ENCODE results near the gene CYBA. TPM values are rescaled to one million over a fixed set of nuclear protein-coding genes. Genes with fewer than 3 reads are reported as not detected.

CYBA gene
- polyA plus RNA-seq, 3 donors: 1,168 to 2,376 (median 2,092) TPM

GRCh38 chr16:88642881-88643643, 7.8 kb downstream of the CYBA start:
- peaks cover 37% of the 10 kb centered on the region for H3K4me1 Mint-ChIP-seq
- no peak overlapping the region for H3K4me3 Mint-ChIP-seq
- Histone ChIP-seq H3K27me3 (ENCODE audit: control insufficient read depth in 2 of 2, insufficient read depth in 2 of 2, low read length in 2 of 2) (peaks cover 21 to 31% of the 10 kb centered on the region in 2 donors), H2AFZ (ENCODE audit: insufficient read depth, low read depth, low read length, poor library complexity, severe bottlenecking) (no peak overlapping the region), H3K79me2 (ENCODE audit: insufficient read depth, low read length) (peaks cover 36% of the 10 kb centered on the region), H4K20me1 (ENCODE audit: insufficient read depth, low read length) (peaks cover 94% of the 10 kb centered on the region), H3K4me2 (replicated peaks; ENCODE audit: extremely low read depth, low read length, poor library complexity, severe bottlenecking) (no peak overlapping the region), H3K9me3 (replicated peaks in 1 of 2; ENCODE audit: control insufficient read depth in 1 of 2, insufficient read depth in 1 of 2, low read length in 2 of 2) (peaks cover 0 to 5% of the 10 kb centered on the region in 2 donors), H3K4me1 (ENCODE audit: control insufficient read depth in 1 of 2, insufficient read depth in 2 of 2, low read length in 2 of 2) (peaks cover 21 to 27% of the 10 kb centered on the region in 2 donors), H3K4me3 (replicated peaks in 1 of 3; ENCODE audit: low read depth in 2 of 3, low read length in 3 of 3) (no peak overlapping the region), H3K36me3 (replicated peaks in 1 of 2; ENCODE audit: control insufficient read depth in 1 of 2, insufficient read depth in 2 of 2, low read length in 2 of 2) (peaks cover 42 to 49% of the 10 kb centered on the region in 2 donors), H3K27ac (ENCODE audit: low read depth in 1 of 2, low read length in 2 of 2) (no peak overlapping the region), H3K9ac (ENCODE audit: insufficient read depth, low read length, poor library complexity, severe bottlenecking) (no peak overlapping the region)
- 82% methylated on average over 41 of the region's 58 CpGs for WGBS (ENCODE audit: insufficient coverage)
- no peak for DNase-seq
- peaks cover 27 to 35% (median 28%) of the 10 kb centered on the region in 3 donors for H3K27me3 Mint-ChIP-seq (ENCODE audit: low read depth in 3 of 3)
- peak overlapping the region in 2 of 7 donors; percentile 66 to 81 for H3K27ac Mint-ChIP-seq
- peaks cover 0 to 14% (median 6%) of the 10 kb centered on the region in 7 donors for H3K9me3 Mint-ChIP-seq
- no peak for TF ChIP-seq CTCF (IDR thresholded peaks at IDR 0.05)
- H3K36me3 Mint-ChIP-seq: peaks cover 31 to 47% of the 10 kb centered on the region in 2 donors
- intact Hi-C loops (cut with micrococcal nuclease): no loop called here

- Histone ChIP-seq H3K36me3 (replicated peaks in 1 of 2; ENCODE audit: control insufficient read depth in 1 of 2, insufficient read depth in 2 of 2, low read length in 2 of 2) (peaks cover 24 to 29% of the 10 kb centered on the region in 2 donors), H3K4me2 (replicated peaks; ENCODE audit: extremely low read depth, low read length, poor library complexity, severe bottlenecking) (no peak overlapping the region), H3K9ac (ENCODE audit: insufficient read depth, low read length, poor library complexity, severe bottlenecking) (no peak overlapping the region), H3K9me3 (replicated peaks in 1 of 2; ENCODE audit: control insufficient read depth in 1 of 2, insufficient read depth in 1 of 2, low read length in 2 of 2) (peaks cover 0 to 5% of the 10 kb centered on the region in 2 donors), H3K4me1 (ENCODE audit: control insufficient read depth in 1 of 2, insufficient read depth in 2 of 2, low read length in 2 of 2) (peaks cover 4 to 10% of the 10 kb centered on the region in 2 donors), H3K79me2 (ENCODE audit: insufficient read depth, low read length) (peaks cover 14% of the 10 kb centered on the region), H4K20me1 (ENCODE audit: insufficient read depth, low read length) (peaks cover 76% of the 10 kb centered on the region), H3K27ac (ENCODE audit: low read depth in 1 of 2, low read length in 2 of 2) (peak overlapping the region in 1 of 2 donors; percentile 0), H3K4me3 (replicated peaks in 1 of 3; ENCODE audit: low read depth in 2 of 3, low read length in 3 of 3) (no peak overlapping the region), H3K27me3 (ENCODE audit: control insufficient read depth in 2 of 2, insufficient read depth in 2 of 2, low read length in 2 of 2) (peaks cover 21 to 50% of the 10 kb centered on the region in 2 donors), H2AFZ (ENCODE audit: insufficient read depth, low read depth, low read length, poor library complexity, severe bottlenecking) (no peak overlapping the region)
- intact Hi-C loops (cut with micrococcal nuclease): no loop called here
- Mint-ChIP-seq H3K27ac (peak overlapping the region in 3 of 7 donors; percentile 36 to 78 (median 50)), H3K4me1 (peaks cover 36% of the 10 kb centered on the region), H3K27me3 (ENCODE audit: low read depth in 3 of 3) (peaks cover 46 to 58% (median 49%) of the 10 kb centered on the region in 3 donors), H3K4me3 (peak overlapping the region in 1 of 2 donors; percentile 70), H3K9me3 (peaks cover 0 to 16% (median 8%) of the 10 kb centered on the region in 7 donors), H3K36me3 (peaks cover 26 to 33% of the 10 kb centered on the region in 2 donors)
- DNase-seq: no peak
- WGBS (ENCODE audit: insufficient coverage): 58% methylated on average over 14 of the region's 17 CpGs
- TF ChIP-seq CTCF (IDR thresholded peaks at IDR 0.05): no peak
These were observed 10.2 kb downstream of the CYBA start for GRCh38 chr16:88640498-88641247.

Data from CD14-positive monocyte (primary cell).